Activated CD4-positive, alpha-beta T cell treated with anti-CD3 and anti-CD28 coated beads, Interleukin-2, amount 50 U/mL, for 24 hours (primary cell): Measurements from ENCODE around the gene SBK2.
"Not testable (repeated sequence)": the region's sequence is repeated elsewhere in the genome, so short reads cannot be mapped to it uniquely, and the experiment has no call there.

ENCODE experiments used
- DNase-seq, 2 donors: peaks; one replicate each; pipeline ENCODE4 v3.0.0-alpha.2; 2020; ENCODE audit warnings: low read depth in 1 of 2, low spot score in 1 of 2

The SBK2 gene, protein sequence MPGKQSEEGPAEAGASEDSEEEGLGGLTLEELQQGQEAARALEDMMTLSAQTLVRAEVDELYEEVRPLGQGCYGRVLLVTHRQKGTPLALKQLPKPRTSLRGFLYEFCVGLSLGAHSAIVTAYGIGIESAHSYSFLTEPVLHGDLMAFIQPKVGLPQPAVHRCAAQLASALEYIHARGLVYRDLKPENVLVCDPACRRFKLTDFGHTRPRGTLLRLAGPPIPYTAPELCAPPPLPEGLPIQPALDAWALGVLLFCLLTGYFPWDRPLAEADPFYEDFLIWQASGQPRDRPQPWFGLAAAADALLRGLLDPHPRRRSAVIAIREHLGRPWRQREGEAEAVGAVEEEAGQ

DNA sequence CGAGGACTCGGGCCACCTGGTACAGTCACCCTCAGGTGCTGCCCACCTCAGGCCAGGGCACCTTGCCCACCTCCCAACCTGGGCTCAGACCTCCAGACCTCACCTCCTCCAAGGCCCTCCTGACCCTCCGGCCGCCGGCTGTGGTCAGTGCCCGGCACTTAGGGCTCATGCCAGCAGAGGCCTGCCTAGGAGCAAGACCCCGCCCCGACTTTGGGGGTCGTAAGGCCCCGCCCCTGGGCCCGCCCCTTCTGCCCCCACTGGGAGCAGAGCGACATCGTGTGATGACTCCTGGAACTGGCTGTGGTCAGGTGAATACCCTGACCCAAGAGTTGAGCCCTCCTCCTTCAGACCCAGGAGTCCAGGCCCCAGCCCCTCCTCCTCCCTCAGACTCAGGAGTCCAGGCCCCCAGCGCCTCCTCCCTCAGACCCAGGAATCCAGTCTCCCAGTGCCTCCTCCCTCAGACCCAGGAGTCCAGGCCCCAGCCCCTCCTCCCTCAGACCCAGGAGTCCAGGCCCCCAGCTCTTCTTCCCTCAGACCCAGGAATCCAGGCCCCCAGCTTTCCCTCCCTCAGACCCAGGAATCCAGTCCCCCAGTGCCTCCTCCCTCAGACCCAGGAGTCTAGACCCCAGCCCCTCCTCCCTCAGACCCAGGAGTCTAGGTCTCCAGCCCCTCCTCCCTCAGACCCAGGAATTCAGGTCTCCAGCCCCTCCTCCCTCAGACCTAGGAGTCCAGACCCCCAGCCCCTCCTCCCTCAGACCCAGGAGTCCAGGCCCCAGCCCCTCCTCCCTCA is at the start of gene SBK2:
Gene SBK2, minus strand, starts transcription at position 183 of the 790 bp plus-strand sequence. CDS start 839 bp downstream, outside the sequence.
- no peak for DNase-seq

DNA sequence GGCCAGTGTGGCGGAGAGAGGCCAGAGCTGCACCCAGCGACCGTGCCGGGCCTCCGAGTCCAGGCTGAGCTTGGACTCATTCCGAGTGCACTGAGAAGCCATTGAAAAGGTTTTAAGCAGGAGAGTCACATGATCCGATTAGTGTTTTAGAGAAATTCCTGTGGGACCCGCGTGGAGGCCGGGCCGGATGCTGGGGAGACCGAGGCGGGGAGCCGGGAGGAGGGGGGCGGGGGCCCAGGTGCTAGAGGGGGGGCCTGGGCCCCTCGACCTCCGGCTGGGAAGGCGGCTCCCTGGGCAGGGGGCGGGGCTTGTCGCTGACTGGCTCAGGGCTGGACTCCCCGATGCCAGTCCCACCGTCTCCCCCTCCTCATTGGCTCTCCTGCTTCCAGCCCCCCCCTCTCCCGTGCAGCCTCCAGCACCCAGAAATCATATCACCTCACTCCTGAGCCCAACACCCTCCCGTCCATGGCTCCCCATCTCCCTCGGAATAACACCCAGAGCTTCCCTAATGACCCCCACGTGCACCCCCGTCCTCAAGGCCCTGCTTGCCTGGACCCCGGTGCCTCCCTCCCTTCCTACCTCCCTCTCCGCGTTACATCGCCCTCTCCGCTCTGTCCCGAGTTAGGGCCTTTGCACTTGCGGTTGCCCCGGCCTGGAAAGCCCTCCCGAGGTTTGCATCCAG is 48.9 kb upstream of the SBK2 start:
- peak in 1 of 2 donors; percentile 31 for DNase-seq

DNA sequence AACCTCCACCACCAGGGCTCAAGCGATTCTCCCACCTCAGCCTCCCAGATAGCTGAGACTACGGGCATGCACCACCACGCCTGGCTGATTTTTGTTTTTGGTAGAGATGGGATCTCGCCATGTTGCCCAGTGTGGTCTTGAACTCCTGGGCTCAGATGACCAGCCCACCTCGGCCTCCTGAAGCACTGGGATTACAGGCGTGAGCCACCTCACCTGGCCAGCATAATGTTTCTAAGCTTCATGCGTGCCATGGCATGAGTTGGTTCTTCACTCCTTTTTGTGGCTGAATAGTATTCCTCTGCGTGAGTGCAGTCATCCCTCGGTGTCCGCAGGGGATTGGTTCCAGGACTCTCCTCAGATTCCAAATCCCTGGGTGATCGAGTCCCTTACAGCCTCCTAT is 47.9 kb upstream of the SBK2 start:
- DNase-seq: no peak

DNA sequence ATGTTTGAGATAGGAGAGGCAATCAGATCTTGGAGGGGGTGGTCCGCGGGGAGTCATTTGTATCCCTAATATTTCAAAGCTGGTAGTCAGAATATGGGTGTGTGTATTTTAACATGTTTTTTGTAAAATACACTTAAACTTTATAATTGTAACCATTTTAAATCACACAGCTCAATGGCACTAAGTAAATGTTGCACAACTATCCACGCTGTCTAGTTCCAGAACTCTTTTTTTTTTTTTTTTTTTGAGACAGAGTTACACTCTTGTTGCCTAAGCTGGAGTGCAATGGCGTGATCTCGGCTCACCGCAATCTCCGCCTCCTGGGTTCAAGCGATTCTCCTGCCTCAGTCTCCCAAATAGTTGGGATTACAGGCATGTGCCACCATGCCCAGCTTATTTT is 47.0 kb upstream of the SBK2 start:
- DNase-seq: not testable (repeated sequence)

DNA sequence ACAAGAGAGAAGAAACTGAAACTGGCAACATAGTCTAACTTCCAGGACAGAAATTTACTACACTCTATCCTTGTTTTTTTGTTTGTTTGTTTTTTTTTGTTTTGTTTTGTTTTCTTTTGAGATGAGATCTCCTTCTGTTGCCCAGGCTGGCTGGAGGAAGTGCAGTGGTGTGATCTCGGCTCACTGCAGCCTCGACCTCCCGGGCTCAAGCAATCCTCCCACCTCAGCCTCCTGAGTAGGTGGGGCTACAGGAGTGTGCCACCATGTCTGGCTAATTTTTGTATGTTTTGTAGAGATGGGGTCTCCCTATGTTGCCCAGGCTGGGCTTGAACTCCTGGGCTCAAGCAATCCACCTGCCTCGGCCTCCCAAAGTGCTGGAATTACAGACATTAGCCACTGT is 45.4 kb upstream of the SBK2 start:
- not testable (repeated sequence) for DNase-seq

DNA sequence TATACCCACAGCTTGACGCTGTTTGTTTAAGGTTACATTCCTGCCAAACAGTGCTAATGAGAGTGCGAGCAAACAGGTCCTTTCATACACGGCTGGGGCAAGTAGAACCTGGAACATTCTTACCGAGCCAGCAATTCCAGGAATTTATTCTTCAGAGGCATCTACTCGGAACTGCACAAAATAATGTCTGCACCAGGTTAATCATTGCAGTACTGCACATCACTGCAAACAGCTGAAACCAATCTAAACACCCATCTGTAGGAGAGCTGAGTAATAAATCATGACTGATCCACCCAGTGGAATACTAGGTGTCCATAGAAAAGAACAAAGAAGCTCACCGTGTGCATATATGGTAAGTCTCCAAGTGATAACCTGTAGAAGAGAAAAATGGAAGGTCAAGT is 44.9 kb upstream of the SBK2 start:
- DNase-seq: no peak

DNA sequence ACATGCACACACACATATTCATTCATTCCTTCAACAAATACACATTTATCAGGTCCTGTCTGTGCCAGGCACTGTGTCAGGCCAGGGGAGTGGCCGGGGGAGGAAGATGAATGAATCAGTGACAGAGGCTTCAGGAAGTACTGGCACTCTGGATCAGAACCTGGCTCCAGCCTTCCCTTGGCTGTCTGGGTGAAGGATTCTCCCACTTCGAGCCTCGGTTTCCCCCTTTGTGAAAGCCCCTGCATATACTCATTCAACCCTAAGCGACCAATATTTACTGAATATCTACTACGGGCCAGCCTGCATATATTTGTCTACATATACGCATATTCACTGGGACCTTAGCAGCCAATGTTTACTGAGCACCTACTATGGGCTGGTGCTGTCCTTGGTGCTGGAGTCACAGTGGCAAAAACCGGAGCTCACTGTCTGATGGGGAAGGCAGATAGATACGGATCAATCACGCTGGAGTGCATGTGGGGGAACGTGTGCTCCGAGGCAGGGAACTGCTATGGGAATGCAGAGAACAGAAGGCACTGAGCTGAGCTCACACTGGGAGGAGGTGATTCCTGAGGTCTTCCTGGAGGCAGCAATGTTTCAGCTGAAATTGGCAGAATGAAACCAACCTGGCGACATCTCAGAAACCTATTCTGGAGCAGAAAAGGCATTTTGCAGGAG is 44.4 kb upstream of the SBK2 start:
- DNase-seq: no peak

DNA sequence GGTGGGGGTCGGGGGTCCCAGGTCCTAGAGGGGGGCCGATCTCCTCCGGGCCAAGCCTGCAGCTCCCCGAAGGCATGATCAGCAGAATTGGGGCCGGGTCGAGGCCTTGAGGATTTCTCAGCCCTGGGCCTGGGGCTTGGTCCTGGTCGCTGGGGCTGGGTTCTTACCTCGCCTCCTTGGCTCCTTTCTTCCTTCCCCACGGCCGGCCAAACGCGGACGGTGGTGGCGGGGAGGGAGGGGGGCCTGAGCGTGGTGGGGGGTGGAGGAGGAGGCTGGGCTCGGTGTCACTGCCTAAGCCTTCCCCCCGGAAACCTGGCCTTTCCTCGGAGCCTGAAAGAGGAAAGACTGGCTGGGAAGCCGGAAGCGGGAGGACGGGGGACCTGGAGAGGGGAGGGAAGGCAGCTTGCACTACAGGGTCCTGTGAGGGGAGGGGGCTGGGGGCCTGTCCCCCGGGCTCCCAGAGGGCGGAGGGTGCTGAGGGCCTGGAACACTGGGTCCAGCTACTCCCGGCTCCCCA is 43.8 kb upstream of the SBK2 start, which contains the start of gene ZNF579:
Gene ZNF579, minus strand, starts transcription at position 221 of the 517 bp plus-strand sequence. CDS start 1,209 bp downstream, outside the sequence.
- peak; percentile 68 to 74 for DNase-seq

DNA sequence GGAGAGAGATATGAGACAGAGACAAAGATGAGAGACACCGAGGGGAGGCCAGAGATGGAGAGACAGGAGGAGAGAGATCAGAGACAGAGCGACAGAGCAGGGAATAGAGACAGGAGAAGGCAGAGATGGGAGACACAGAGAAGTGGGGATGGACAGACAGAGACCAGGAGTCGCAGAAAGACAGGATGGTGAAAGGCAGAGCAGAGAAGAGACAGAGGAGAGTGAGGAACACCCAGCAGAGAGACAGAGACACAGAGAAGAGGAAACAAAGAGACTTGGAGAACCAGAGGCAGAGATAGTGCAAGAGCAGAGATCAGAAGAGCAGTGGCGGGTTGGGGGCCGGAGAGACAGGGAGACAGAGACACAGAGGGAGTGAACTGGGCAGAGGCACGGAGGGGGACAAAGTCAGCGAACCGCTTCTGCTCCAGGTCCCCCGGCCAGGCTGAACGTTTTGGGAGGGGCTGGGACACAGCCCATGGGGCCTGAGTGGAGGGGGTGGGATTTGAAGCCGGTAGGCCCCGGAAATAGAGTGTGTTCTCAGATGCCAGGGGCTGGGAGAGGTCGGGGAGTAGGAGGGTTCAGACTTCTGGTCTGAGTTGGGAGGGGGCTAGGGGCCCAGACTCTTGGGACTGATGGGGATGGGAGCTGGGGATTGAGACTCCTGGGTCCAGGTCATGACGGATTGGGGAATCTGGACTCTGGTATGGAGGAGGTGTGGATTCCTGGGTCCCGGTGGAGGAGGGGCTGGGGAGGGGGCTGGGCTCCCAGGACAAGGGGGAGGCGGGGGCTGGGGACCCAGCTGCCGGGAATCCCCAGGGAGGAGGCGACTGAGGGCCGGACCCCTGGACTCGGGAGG is 43.1 kb upstream of the SBK2 start:
- DNase-seq: no peak

DNA sequence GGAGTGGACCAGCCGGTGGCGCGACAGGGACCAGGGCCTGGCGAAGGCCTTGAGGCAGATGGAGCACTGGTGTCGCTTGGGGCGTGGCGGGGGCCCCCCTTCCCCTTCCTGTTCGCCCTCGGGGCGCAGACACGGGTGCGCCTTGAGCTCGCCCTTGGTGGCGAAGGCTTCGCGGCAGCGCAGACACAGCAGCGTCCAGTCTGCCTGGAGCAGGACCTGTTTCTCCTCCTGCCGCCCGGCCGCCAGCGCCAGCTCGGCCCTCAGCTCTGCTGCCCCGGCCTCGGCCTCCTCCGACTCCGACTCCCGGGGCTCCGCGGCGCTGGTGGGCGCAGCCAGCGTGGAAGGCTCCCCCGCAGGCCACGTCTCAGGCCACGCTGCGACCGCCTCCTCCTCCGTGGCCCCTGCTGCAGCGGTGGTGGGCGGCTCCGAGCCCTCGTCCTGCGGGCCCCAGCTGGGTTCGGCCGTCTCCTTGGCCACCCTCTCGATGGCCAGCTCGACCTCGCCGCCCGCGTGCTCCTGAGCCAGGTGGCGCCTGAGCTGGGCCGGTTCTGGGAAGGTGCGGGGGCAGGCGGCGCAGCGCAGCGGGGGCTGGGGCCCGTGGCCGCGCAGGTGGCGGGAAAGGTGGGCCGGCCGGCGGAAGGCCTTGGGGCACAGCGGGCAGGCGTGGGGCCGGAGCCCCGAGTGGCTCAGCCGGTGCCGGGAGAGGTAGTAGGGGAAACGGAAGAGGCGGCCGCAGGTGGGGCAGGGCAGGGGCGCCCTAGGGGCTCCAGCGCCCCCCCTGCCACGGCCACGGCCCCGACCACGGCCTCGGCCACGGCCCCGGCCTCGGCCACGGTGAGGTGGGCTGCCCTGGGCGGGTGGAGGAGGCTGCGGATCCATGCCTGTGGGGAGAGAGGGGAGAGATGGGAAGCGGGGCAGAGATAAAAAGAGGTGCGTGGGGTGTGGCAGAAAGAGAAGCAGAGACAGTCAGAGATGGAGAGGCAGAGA is 42.1 kb upstream of the SBK2 start:
- no peak for DNase-seq

DNA sequence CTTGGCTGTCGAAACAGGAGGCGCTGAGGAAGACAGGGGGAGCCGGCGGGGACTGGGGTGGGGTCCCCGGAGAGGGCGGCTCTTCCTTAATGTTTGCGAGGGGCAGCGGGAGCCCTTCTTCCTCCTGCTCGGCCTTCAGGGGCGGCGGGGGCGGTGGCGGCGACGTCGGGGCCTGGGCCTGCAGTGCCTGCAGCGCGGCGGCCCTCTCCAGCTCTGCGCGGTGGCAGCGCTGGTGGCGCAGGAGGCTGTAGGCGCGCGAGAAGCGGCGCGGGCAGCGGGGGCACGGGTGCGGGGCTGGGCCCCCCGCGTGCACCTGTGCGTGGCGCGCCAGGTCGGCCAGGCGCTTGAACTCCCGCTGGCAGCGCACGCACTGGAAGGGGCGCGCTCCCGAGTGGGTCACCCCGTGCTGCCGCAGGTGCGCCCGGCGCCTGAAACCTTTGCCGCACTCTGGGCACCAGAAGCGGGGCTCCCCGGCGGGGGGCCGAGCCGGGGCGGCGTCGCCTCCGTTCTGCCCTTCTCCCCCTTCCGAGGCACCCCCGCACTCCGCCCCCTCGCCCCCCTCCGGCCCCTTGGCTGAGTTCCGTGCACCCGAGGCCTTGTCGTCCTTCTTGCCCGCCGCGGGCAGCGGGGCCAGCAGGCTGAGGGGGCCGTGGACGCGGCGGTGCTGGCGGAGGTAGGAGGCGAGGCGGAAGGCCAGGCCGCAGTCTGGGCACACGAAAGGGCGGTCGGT is 41.3 kb upstream of the SBK2 start:
- no peak for DNase-seq

DNA sequence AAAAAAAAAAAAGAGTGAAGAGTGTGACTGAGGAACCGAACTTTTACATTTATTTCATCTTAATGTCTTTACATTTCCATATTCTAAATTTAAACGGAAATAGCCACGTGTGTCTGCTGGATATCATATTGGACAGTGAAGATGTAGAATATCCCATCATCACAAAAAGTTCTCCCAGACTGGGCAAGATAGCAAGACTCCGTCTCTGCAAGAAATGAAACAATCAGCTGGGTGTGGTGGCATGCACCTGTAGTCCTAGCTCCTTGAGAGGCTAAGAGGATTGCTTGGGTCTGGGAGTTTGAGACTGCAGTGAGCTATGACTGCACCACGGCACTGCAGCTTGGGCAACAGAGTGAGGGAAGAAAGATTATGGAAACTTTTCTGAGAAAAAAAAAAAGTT is 39.8 kb upstream of the SBK2 start:
- no peak for DNase-seq

DNA sequence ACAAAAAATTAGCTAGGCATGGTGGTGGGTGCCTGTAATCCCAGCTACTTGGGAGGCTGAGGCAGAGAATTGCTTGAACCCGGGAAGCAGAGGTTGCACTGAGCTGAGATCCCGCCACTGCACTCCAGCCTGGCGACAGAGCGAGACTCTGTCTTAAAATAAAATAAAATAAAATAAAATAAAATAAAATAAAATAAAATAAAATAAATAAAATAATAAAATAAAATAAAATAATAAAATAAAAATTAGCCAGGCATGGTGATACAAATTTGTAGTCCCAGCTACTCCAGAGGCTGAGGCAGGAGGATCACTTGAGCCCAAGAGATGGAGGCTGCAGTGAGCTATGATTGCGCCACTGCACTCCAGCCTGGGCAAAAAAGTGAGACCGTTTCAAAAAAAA is 37.0 kb upstream of the SBK2 start:
- not testable (repeated sequence) for DNase-seq

DNA sequence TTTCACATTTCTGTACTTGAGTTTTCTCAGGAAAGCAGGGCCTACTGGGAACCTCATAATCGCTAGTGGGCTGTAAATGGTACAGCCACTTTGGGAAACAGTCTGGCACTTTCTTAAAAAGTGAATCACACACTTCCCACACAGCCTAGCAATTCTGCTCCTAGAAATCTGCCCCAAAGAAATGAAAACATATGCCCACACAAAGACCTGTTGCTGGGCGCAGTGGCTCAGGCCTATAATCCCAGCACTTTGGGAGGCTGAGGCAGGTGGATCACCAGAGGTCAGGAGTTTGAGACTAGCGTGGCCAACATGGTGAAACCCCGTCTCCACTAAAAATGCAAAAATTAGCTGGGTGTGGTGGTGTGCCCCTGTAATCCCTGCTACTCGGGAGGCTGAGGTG is 32.5 kb upstream of the SBK2 start:
- DNase-seq: not testable (repeated sequence)

DNA sequence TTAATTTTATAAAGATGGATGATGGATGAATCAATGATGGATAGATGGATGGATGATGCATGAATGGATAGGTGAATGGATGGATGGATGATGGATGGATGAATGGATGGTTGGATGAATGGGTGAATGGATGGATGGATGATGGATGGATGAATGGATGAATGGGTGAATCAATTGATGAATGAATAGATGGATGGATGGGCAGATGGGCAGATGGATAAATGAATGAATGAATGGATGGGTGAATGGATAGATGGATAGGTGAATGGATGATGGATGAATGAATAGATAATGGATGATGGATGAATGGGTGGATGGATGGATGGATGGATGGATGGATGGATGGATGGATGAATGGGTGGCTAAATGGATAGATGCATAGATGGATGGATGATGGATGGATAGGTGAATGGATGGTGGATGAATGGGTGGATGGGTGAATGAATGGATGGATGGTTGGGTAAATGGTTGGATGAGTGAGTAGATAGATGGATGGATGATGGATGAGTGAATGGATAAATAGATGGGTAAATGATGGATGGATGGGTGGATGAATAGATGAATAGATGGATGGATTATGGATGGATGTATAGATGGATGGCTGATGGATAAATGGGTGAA is 30.9 kb upstream of the SBK2 start:
- no peak for DNase-seq

DNA sequence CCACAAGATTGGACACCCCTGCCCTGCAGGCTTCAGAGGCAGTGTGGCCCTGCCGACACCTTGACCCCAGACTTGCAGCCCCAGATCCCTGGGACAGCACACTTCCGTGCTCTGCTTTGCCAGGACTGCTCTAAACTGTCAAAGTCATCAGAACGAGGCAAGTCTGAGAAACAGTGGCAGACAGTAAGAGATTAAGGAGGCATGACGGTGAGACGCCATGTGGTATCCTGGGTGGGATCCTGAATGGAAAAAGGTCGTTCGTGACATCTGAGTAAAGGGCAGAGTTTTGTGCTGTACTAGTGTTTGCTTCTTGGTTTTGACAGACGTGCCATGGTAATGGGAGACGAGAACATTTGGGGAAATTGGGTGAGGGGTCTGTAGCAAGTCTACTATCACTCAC is 29.9 kb upstream of the SBK2 start:
- no peak for DNase-seq

DNA sequence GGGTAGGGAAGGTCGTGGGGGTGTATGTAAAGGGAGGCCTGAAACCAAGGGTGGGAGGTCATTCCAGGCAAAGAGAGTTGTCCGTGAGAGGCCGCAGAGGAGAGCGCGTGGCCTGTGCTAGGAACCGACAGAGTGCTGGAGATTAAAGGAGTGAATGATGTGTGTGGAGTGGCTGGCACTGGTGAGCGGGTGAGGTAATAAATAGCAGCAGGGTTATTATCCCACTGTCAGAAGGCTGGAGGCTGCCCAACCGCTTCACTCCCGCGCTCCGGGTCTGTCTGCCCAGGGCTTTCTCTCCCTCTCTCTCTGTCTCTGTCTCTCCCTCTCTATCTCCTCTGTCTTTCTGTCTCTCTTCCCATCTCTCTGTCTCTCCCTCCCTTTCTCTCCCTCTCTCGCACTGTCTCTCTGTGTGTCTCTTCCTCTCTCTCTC is 26.3 kb upstream of the SBK2 start:
- DNase-seq: no peak

DNA sequence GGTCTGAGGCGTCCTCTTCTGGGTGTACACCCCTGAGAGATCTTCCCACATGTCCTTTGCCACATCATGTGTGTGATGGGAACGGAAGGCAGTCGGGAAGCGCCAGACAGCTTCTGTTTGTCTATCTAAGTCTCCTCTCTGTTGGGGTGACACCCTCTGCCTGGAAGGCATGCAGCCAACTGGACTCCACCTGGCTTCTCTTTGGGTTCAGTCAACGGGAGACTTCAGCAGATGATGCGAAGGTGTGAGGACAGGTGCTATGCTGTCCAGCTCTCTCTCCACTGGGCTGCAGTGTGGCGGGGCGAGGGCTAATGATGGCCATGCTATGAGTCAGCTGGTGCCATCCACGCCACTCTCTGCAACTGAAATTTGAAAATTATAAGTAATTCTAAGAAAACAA is 22.8 kb upstream of the SBK2 start:
- no peak for DNase-seq
